H1 (cell line): Measurements from ENCODE around the gene PANX2. TPM values are rescaled to one million over a fixed set of nuclear protein-coding genes. Genes with fewer than 3 reads are reported as not detected.

Source experiments
- CTCF ChIA-PET: fragments of 300-600 bp; sonication (Branson Sonifier 250); formaldehyde crosslinking; loops from one replicate; lab custom pipeline; 2021; ENCODE audit not compliant: partially characterized antibody; lab: Charles Lee
- POLR2A ChIA-PET: fragments of 300-600 bp; sonication (Branson Sonifier 250); formaldehyde crosslinking; loops from one replicate; lab custom pipeline; 2021; ENCODE audit warnings: inconsistent platforms; ENCODE audit not compliant: partially characterized antibody; lab: Charles Lee
- DNase-seq, 2 experiments: peaks; one replicate each; pipeline versions ENCODE4 v3.0.0 to v3.0.0-alpha.2; 2010 to 2022; ENCODE audit warnings: low spot score in 2 of 2, low read depth in 1 of 2, mixed read lengths in 1 of 2
- FAIRE-seq: peaks from 2 replicates; lab custom pipeline; 2011; peaks lifted over from hg19 to GRCh38; lab: Jason Lieb, UNC
- H2AFZ ChIP-seq: 2 replicates; pipeline ENCODE4 v1.8.1; 2012; ENCODE audit warnings: low read length, inconsistent platforms
- H2AK5ac ChIP-seq: 2 replicates; pipeline ENCODE4 v1.6.1; 2013; ENCODE audit warnings: low read depth, low read length
- H2BK120ac ChIP-seq: replicated peaks from 2 replicates; pipeline ENCODE3; 2013; ENCODE audit warnings: low read depth, low read length, inconsistent platforms
- H2BK12ac ChIP-seq: 2 replicates; pipeline ENCODE4 v1.6.1; 2013; ENCODE audit warnings: low read depth, low read length
- H2BK15ac ChIP-seq: 2 replicates; pipeline ENCODE4 v1.6.1; 2013; ENCODE audit warnings: low read length
- H2BK20ac ChIP-seq: 2 replicates; pipeline ENCODE4 v1.6.1; 2013; ENCODE audit warnings: low read length
- H2BK5ac ChIP-seq: 2 replicates; pipeline ENCODE4 v1.6.1; 2013; ENCODE audit warnings: low read depth, low read length
- H3K14ac ChIP-seq: 2 replicates; pipeline ENCODE4 v1.6.1; 2013; ENCODE audit warnings: inconsistent platforms; ENCODE audit not compliant: insufficient read length
- H3K18ac ChIP-seq: 2 replicates; pipeline ENCODE4 v1.6.1; 2013; ENCODE audit warnings: low read length; ENCODE audit errors: extremely low read depth
- H3K23ac ChIP-seq: 2 replicates; pipeline ENCODE4 v1.6.1; 2013; ENCODE audit warnings: inconsistent platforms; ENCODE audit not compliant: insufficient read length
- H3K23me2 ChIP-seq: 2 replicates; pipeline ENCODE4 v1.6.1; 2013; ENCODE audit warnings: low read depth, low read length
- H3K27ac ChIP-seq: 2 replicates; pipeline ENCODE4 v1.6.1; 2011; ENCODE audit warnings: low read depth, low read length, inconsistent platforms
- H3K27me3 ChIP-seq, 4 experiments: replicated peaks in 1 of 4; 1 replicate in 1 of 4; 2 replicates in 3 of 4; pipeline versions ENCODE4 v1.6.1 to v1.8.1; 2011 to 2013; ENCODE audit warnings: low read length in 3 of 4, mild to moderate bottlenecking in 3 of 4, inconsistent platforms in 2 of 4, mixed read lengths in 2 of 4, moderate library complexity in 1 of 4; ENCODE audit not compliant: control insufficient read depth in 3 of 4, insufficient read depth in 3 of 4; ENCODE audit errors: extremely low read depth in 1 of 4
- H3K36me3 ChIP-seq, 4 experiments: 2 replicates each; pipeline versions ENCODE4 v1.6.1 to v1.8.1; 2011 to 2013; ENCODE audit warnings: mild to moderate bottlenecking in 4 of 4, low read length in 3 of 4, moderate library complexity in 2 of 4, control low read depth in 1 of 4, inconsistent platforms in 1 of 4; ENCODE audit not compliant: insufficient read depth in 4 of 4, control insufficient read depth in 2 of 4
- H3K4ac ChIP-seq: replicated peaks from 2 replicates; pipeline ENCODE3; 2013; ENCODE audit warnings: low read length, low read depth, mixed read lengths, inconsistent platforms; ENCODE audit not compliant: insufficient read length
- H3K4me1 ChIP-seq, 4 experiments: replicated peaks in 1 of 4; 1 replicate in 1 of 4; 2 replicates in 3 of 4; pipeline versions ENCODE4 v1.6.1 to v1.8.1; 2011 to 2013; ENCODE audit warnings: low read length in 3 of 4, inconsistent platforms in 2 of 4, mixed read lengths in 1 of 4; ENCODE audit not compliant: insufficient read depth in 4 of 4, control insufficient read depth in 3 of 4
- H3K4me2 ChIP-seq, 2 experiments: 2 replicates each; pipeline versions ENCODE4 v1.6.1 to v1.8.1; 2011 to 2013; ENCODE audit warnings: low read depth in 2 of 2, low read length in 2 of 2, control low read depth in 1 of 2, inconsistent platforms in 1 of 2, mild to moderate bottlenecking in 1 of 2; ENCODE audit not compliant: insufficient read depth in 1 of 2
- H3K4me3 ChIP-seq, 4 experiments: fragments of 200-600, 300-600 bp in 1 of 4; sonication (generic), shearing (Covaris generic), sonication (Bioruptor Twin) in 1 of 4; 2 replicates each; pipeline versions ENCODE4 v1.5.1 to v1.8.1; 2011 to 2016; ENCODE audit warnings: low read length in 4 of 4, low read depth in 3 of 4, control low read depth in 2 of 4, inconsistent platforms in 2 of 4, mild to moderate bottlenecking in 2 of 4, mixed read lengths in 1 of 4, moderate library complexity in 1 of 4; ENCODE audit not compliant: insufficient read depth in 2 of 4; ENCODE audit errors: extremely low read depth in 1 of 4
- H3K56ac ChIP-seq: replicated peaks from 2 replicates; pipeline ENCODE3; 2013; ENCODE audit warnings: low read depth, mild to moderate bottlenecking, mixed read lengths, low read length, inconsistent platforms; ENCODE audit not compliant: insufficient read length
- H3K79me1 ChIP-seq: 2 replicates; pipeline ENCODE4 v1.6.1; 2013; ENCODE audit warnings: low read depth, low read length, control low read depth
- H3K79me2 ChIP-seq, 2 experiments: 2 replicates each; pipeline versions ENCODE4 v1.6.1 to v1.8.1; 2012 to 2013; ENCODE audit warnings: low read length in 2 of 2, mild to moderate bottlenecking in 2 of 2, inconsistent platforms in 1 of 2; ENCODE audit not compliant: insufficient read depth in 2 of 2, control insufficient read depth in 1 of 2
- H3K9ac ChIP-seq, 4 experiments: replicated peaks in 1 of 4; 1 replicate in 1 of 4; 2 replicates in 3 of 4; pipeline versions ENCODE4 v1.6.1 to v1.8.1; 2011 to 2013; ENCODE audit warnings: low read depth in 3 of 4, low read length in 3 of 4, control low read depth in 2 of 4, mild to moderate bottlenecking in 2 of 4, moderate library complexity in 2 of 4, inconsistent platforms in 1 of 4; ENCODE audit errors: extremely low read depth in 1 of 4
- H3K9me3 ChIP-seq, 2 experiments: 2 replicates each; pipeline versions ENCODE4 v1.6.1 to v1.8.1; 2012 to 2013; ENCODE audit warnings: mild to moderate bottlenecking in 2 of 2, moderate library complexity in 2 of 2, control low read depth in 1 of 2, inconsistent platforms in 1 of 2, low read depth in 1 of 2, low read length in 1 of 2, mixed read lengths in 1 of 2; ENCODE audit not compliant: insufficient read depth in 2 of 2
- H4K20me1 ChIP-seq, 2 experiments: replicated peaks in 1 of 2; 2 replicates each; pipeline versions ENCODE3 to v1.8.1; 2011 to 2013; ENCODE audit warnings: inconsistent platforms in 2 of 2, low read length in 2 of 2, mild to moderate bottlenecking in 1 of 2; ENCODE audit not compliant: insufficient read depth in 2 of 2, control insufficient read depth in 1 of 2
- H4K5ac ChIP-seq: 2 replicates; pipeline ENCODE4 v1.6.1; 2013; ENCODE audit warnings: low read length, low read depth, mixed read lengths, inconsistent platforms; ENCODE audit not compliant: insufficient read length
- H4K8ac ChIP-seq: 2 replicates; pipeline ENCODE4 v1.8.0; 2013; ENCODE audit warnings: mild to moderate bottlenecking, moderate library complexity, low read length, inconsistent platforms; ENCODE audit not compliant: insufficient read depth; ENCODE audit errors: extremely low read depth
- H4K91ac ChIP-seq: replicated peaks from 2 replicates; pipeline ENCODE3; 2013; ENCODE audit warnings: low read length, mixed read lengths, inconsistent platforms; ENCODE audit not compliant: insufficient read length
- POLR2A ChIP-seq, 2 experiments: IDR thresholded peaks; 1 replicate in 1 of 2; 2 replicates in 1 of 2; pipeline ENCODE4 v1.6.1; 2011; ENCODE audit warnings: low read depth in 2 of 2, low read length in 2 of 2, mild to moderate bottlenecking in 2 of 2; ENCODE audit errors: control extremely low read depth in 1 of 2
- POU5F1 ChIP-seq: IDR thresholded peaks from 2 replicates; pipeline ENCODE4 v1.6.1; 2011; ENCODE audit warnings: low read depth, mild to moderate bottlenecking, low read length, moderate library complexity
- WGBS, 2 experiments: shearing (Covaris generic) in 1 of 2; methylation state at CpG; one replicate each; pipeline versions ENCODE4 v1.1.6 to v1.1.7; 2013 to 2015; ENCODE audit warnings: low lambda C conversion rate in 2 of 2, mixed read lengths in 2 of 2, inconsistent platforms in 1 of 2, low coverage in 1 of 2, missing lambda C conversion rate in 1 of 2; ENCODE audit not compliant: insufficient replicate concordance in 2 of 2, insufficient coverage in 1 of 2, insufficient read length in 1 of 2; ENCODE audit errors: extremely low coverage in 1 of 2, missing lambda C conversion rate in 1 of 2; 5-methylcytosine and 5-hydroxymethylcytosine counted together
- polyA plus RNA-seq, 7 experiments: library from polyadenylated mRNA; depleted of rRNA in 3 of 7; stranded (reverse) in 5 of 7; unstranded in 2 of 7; fragments of >200 nt in 5 of 7; fragments of 200-250 nt in 2 of 7; gene quantifications; 1 replicate in 5 of 7; 2 replicates in 1 of 7; 4 replicates in 1 of 7; pipeline versions ENCODE4 v1.2.1 to v1.2.3, GENCODE V29; 2011 to 2013; ENCODE audit warnings: missing spikeins in 2 of 7, mixed read lengths in 2 of 7
- total RNA-seq: library from RNA; stranded (reverse); fragmentation: NEBNext Ultra II Directional; extraction: Animal tissue kit (Norgen Biotek cat#: 25700); gene quantifications from 2 replicates; pipeline ENCODE4 v1.2.1, GENCODE V29; 2021

Gene PANX2
- total and polyA plus RNA-seq, 2 of the 8 experiments (the other 6 are each of a cell fraction or from before 2014, with no cell fraction given) = 3.5 to 5.0 TPM

- H3K4me1 ChIP-seq = peaks cover 2 to 34% (median 17%) of the 10 kb centered on the region in 4 experiments; a peak in 6 of 7 replicates
- H2BK5ac ChIP-seq = no peak overlapping the region
- H3K4ac ChIP-seq = no peak overlapping the region
- no peak overlapping the region for H2BK120ac ChIP-seq
- H4K91ac ChIP-seq = no peak overlapping the region
- ChIA-PET CTCF (interaction anchor here (0.8 to 1.5 kb wide), 4 partner anchors 16 to 256 kb away, joined by 3 to 5 read pairs (median 3); no protein-coding TSS in a partner anchor), POLR2A (interaction anchor here (1.0 to 1.9 kb wide), 3 partner anchors 11 to 40 kb away, joined by 3 to 5 read pairs (median 4); no protein-coding TSS in a partner anchor)
- H3K4me2 ChIP-seq = peak overlapping the region; percentile 70 to 90
- no peak overlapping the region for H4K5ac ChIP-seq
- H2BK20ac ChIP-seq = no peak overlapping the region
- H3K56ac ChIP-seq = no peak overlapping the region
- no peak overlapping the region for H3K14ac ChIP-seq
- H3K27ac ChIP-seq = no peak overlapping the region
- peaks cover 10% of the 10 kb centered on the region for H3K79me1 ChIP-seq
- no peak overlapping the region for H2AK5ac ChIP-seq
- H4K8ac ChIP-seq = no peak overlapping the region
- FAIRE-seq (no peak), DNase-seq (no peak)
- 62% methylated on average over 26 of the region's 26 CpGs; no CpG with 5 or more reads in 1 of the 2 experiments for WGBS, 2 experiments
- no peaks in the 10 kb centered on the region for H3K9me3 ChIP-seq
- no peak overlapping the region for H2BK15ac ChIP-seq
- H3K4me3 ChIP-seq = peak overlapping the region; percentile 43 to 78 (median 45)
- no peak overlapping the region for H2BK12ac ChIP-seq
- no peaks in the 10 kb centered on the region for H3K36me3 ChIP-seq
- no peak overlapping the region for H3K23ac ChIP-seq
- H3K79me2 ChIP-seq = peaks cover 0 to 16% of the 10 kb centered on the region in 2 experiments; a peak in 1 of 4 replicates
- H4K20me1 ChIP-seq = peaks cover 18 to 27% of the 10 kb centered on the region in 2 experiments
- H3K18ac ChIP-seq = no peak overlapping the region
- H3K27me3 ChIP-seq = peaks cover 0 to 13% (median 5%) of the 10 kb centered on the region in 4 experiments; a peak in 3 of 7 replicates
- H3K23me2 ChIP-seq = peaks cover 8% of the 10 kb centered on the region; the same call in 1 of the 2 replicates
- H3K9ac ChIP-seq = peak overlapping the region in 1 of 4 experiments; percentile 30; a peak in 1 of 7 replicates
- H2AFZ ChIP-seq = no peak overlapping the region
- no peak for TF ChIP-seq POLR2A (IDR thresholded peaks at IDR 0.05; ENCODE audit: control extremely low read depth in 1 of 2, low read depth in 2 of 2, low read length in 2 of 2)
- TF ChIP-seq POU5F1 = no peak
These were observed 16.4 kb downstream of the PANX2 start for GRCh38 chr22:50186761-50187523.
